HG02610 (cell line): ENCODE data around the gene SRF.

ENCODE experiments used
- ATAC-seq: cut with Tn5 transposase; IDR thresholded peaks from one replicate; pipeline ENCODE4 v1.9.1; 2021; ENCODE audit warnings: mild to moderate bottlenecking, moderate library complexity; ENCODE audit not compliant: unreplicated experiment

Gene SRF

GRCh38 chr6:43181621-43181941 lies 10.5 kb downstream of the SRF start:
- ATAC-seq = no peak

GRCh38 chr6:43181942-43182860 lies 11.1 kb downstream of the SRF start, which contains the start of gene CUL9:
Gene CUL9, plus strand, starts transcription at chr6:43182196. Its CDS starts 2,115 bp downstream, at chr6:43184311.
- peak; percentile 97 for ATAC-seq

GRCh38 chr6:43183441-43183840 lies 12.4 kb downstream of the SRF start:
- no peak for ATAC-seq

GRCh38 chr6:43184268-43184985 lies 13.4 kb downstream of the SRF start:
- no peak for ATAC-seq

GRCh38 chr6:43185391-43185985 lies 14.4 kb downstream of the SRF start:
- no peak for ATAC-seq

GRCh38 chr6:43186019-43186418 lies 14.9 kb downstream of the SRF start:
- no peak for ATAC-seq

GRCh38 chr6:43186706-43187105 lies 15.6 kb downstream of the SRF start:
- no peak for ATAC-seq

GRCh38 chr6:43187821-43188220 lies 16.8 kb downstream of the SRF start:
- no peak for ATAC-seq

- no peak for ATAC-seq
These were observed 17.4 kb downstream of the SRF start for GRCh38 chr6:43188426-43188825.

- no peak for ATAC-seq
These were observed 18.8 kb downstream of the SRF start for GRCh38 chr6:43189776-43190304.

GRCh38 chr6:43192911-43193310 lies 21.8 kb downstream of the SRF start:
- no peak for ATAC-seq

GRCh38 chr6:43193929-43194328 lies 22.9 kb downstream of the SRF start:
- no peak for ATAC-seq

- ATAC-seq = no peak
These were observed 25.3 kb downstream of the SRF start for GRCh38 chr6:43196337-43196736.

- no peak for ATAC-seq
These were observed 28.8 kb downstream of the SRF start for GRCh38 chr6:43199912-43200311.

- no peak for ATAC-seq
These were observed 29.5 kb downstream of the SRF start for GRCh38 chr6:43200541-43200940.

GRCh38 chr6:43202451-43202850 lies 31.4 kb downstream of the SRF start:
- ATAC-seq = no peak

GRCh38 chr6:43203029-43203717 lies 32.1 kb downstream of the SRF start:
- no peak for ATAC-seq

- ATAC-seq = no peak
These were observed 32.6 kb downstream of the SRF start for GRCh38 chr6:43203718-43204095.

- no peak for ATAC-seq
These were observed 33.4 kb downstream of the SRF start for GRCh38 chr6:43204271-43205105.

GRCh38 chr6:43205849-43206248 lies 34.8 kb downstream of the SRF start:
- ATAC-seq = no peak
